Hepatocyte (in vitro differentiated cells): ENCODE results near the gene COX6A1.

Source experiments
- EZH2 ChIP-seq: fragments of 200-600 bp; sonication (generic); IDR thresholded peaks from 2 replicates; pipeline ENCODE4 v1.6.1; 2016; ENCODE audit warnings: antibody characterized with exemption, mild to moderate bottlenecking, borderline replicate concordance
- EZH2phosphoT487 ChIP-seq: fragments of 200-600 bp; sonication (generic); IDR thresholded peaks from one replicate; pipeline ENCODE4 v1.6.1; 2018; ENCODE audit warnings: antibody characterized with exemption, mild to moderate bottlenecking, low read depth, moderate library complexity; ENCODE audit not compliant: unreplicated experiment, severe bottlenecking
- TF ChIP-seq, protein P1 (sequence below): fragments of 200-600 bp; sonication (generic); IDR thresholded peaks from 2 replicates; pipeline ENCODE4 v1.5.1; 2016; ENCODE audit warnings: antibody characterized with exemption, mild to moderate bottlenecking; ENCODE audit not compliant: poor library complexity

DNA sequence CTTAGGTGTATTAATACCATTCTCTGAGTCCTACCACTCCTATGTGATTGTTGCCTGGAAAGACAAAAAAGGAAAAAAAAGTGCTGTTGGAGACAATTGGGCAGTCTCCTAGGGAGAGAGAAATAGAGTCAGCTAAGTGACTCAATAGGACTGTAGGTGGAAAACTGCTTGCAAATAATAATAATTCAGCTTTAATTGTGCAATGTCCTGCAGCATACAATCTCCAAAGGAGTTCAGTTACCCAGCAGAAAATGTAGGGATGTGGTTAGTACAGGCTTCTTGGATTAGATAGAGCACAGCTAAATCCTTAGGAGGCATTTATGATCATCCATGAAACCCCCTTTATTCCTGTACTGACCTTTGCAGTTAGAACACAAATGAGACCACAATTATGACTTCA is 34.6 kb downstream of the COX6A1 start:
- TF ChIP-seq, protein P1, sequence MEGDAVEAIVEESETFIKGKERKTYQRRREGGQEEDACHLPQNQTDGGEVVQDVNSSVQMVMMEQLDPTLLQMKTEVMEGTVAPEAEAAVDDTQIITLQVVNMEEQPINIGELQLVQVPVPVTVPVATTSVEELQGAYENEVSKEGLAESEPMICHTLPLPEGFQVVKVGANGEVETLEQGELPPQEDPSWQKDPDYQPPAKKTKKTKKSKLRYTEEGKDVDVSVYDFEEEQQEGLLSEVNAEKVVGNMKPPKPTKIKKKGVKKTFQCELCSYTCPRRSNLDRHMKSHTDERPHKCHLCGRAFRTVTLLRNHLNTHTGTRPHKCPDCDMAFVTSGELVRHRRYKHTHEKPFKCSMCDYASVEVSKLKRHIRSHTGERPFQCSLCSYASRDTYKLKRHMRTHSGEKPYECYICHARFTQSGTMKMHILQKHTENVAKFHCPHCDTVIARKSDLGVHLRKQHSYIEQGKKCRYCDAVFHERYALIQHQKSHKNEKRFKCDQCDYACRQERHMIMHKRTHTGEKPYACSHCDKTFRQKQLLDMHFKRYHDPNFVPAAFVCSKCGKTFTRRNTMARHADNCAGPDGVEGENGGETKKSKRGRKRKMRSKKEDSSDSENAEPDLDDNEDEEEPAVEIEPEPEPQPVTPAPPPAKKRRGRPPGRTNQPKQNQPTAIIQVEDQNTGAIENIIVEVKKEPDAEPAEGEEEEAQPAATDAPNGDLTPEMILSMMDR = no peak
- no peak for TF ChIP-seq EZH2
- TF ChIP-seq EZH2phosphoT487 = no peak
